22Rv1 (cell line): ENCODE measurements around the gene IZUMO4.

Source experiments
- CTCF ChIP-seq: fragments of 450-650 bp; IDR thresholded peaks from 2 replicates; pipeline ENCODE4 v1.5.1; 2017; ENCODE audit warnings: mild to moderate bottlenecking
- ZFX ChIP-seq: fragments of 450-650 bp; IDR thresholded peaks from 2 replicates; pipeline ENCODE4 v1.6.1; 2017; ENCODE audit warnings: antibody characterized with exemption, borderline replicate concordance

GRCh38 chr19:2136796-2137195 is 40.1 kb downstream of the IZUMO4 start:
- TF ChIP-seq ZFX (no peak), CTCF (no peak)
